K562 (cell line): ENCODE measurements around the gene POLD1. TPM values are rescaled to one million over a fixed set of nuclear protein-coding genes. Genes with fewer than 3 reads are reported as not detected.

Source experiments
- CTCF ChIP-seq, 3 experiments: IDR thresholded peaks in 2 of 3; conservative IDR thresholded peaks in 1 of 3; 2 replicates each; pipeline ENCODE4 v1.5.1; 2011 to 2012; ENCODE audit warnings: low read length in 3 of 3, mild to moderate bottlenecking in 3 of 3, control low read depth in 2 of 3, improper control_type of control experiment in 1 of 3, inconsistent platforms in 1 of 3, low read depth in 1 of 3, mixed read lengths in 1 of 3, moderate library complexity in 1 of 3; ENCODE audit not compliant: insufficient read depth in 2 of 3
- DLX4 ChIP-seq: fragments of 250-450 bp; sonication (Bioruptor Pico); IDR thresholded peaks from 2 replicates; pipeline ENCODE4 v1.6.1; 2021; ENCODE audit warnings: mild to moderate bottlenecking
- GATAD2A ChIP-seq: fragments of 450-650 bp; IDR thresholded peaks from 2 replicates; pipeline ENCODE4 v1.6.1; 2017
- KDM1A ChIP-seq, 2 experiments: fragments of 450-650 bp; IDR thresholded peaks; 2 replicates each; pipeline ENCODE4 v1.6.1; 2016; ENCODE audit warnings: mild to moderate bottlenecking in 2 of 2
- MLLT1 ChIP-seq, 2 experiments: fragments of 450-650 bp; IDR thresholded peaks; 2 replicates each; pipeline ENCODE4 v1.6.1; 2016
- NBN ChIP-seq: fragments of 450-650 bp; IDR thresholded peaks from 2 replicates; pipeline ENCODE4 v1.6.1; 2016; ENCODE audit warnings: low read depth, mild to moderate bottlenecking
- PML ChIP-seq: IDR thresholded peaks from 2 replicates; pipeline ENCODE4 v1.6.1; 2012; ENCODE audit warnings: low read length, inconsistent platforms
- SRF ChIP-seq, 2 experiments: fragments of 250-450, 450-650 bp in 1 of 2; sonication (Bioruptor Pico) in 1 of 2; sonication (generic) in 1 of 2; formaldehyde crosslinking; IDR thresholded peaks; 2 replicates each; pipeline versions ENCODE4 v1.5.0 to v1.5.1; 2020 to 2022; ENCODE audit warnings: mild to moderate bottlenecking in 1 of 2, missing genetic modification reagents in 1 of 2
- TCF7 ChIP-seq: sonication (generic); IDR thresholded peaks from 2 replicates; pipeline ENCODE4 v1.6.1; 2016; ENCODE audit warnings: antibody characterized with exemption, borderline replicate concordance
- TEAD4 ChIP-seq, 2 experiments: sonication (generic) in 1 of 2; formaldehyde crosslinking in 1 of 2; IDR thresholded peaks; 2 replicates each; pipeline versions ENCODE4 v1.6.1 to v1.8.0; 2012 to 2022; ENCODE audit warnings: borderline replicate concordance in 1 of 2, inconsistent platforms in 1 of 2, low read length in 1 of 2, mild to moderate bottlenecking in 1 of 2, missing genetic modification reagents in 1 of 2
- U2AF1 ChIP-seq: fragments of 200-400 bp; formaldehyde crosslinking; optimal IDR thresholded peaks from 2 replicates; pipeline ENCODE3; 2017; ENCODE audit warnings: mild to moderate bottlenecking, low read depth, low read length, moderate library complexity
- ZBTB11 ChIP-seq, 3 experiments: fragments of 200-800 bp in 1 of 3; fragments of 250-450 bp in 1 of 3; fragments of 450-650 bp in 1 of 3; sonication (Bioruptor Pico) in 1 of 3; sonication (Bioruptor generic) in 1 of 3; formaldehyde crosslinking in 1 of 3; IDR thresholded peaks; 2 replicates each; pipeline versions ENCODE4 v1.6.1 to v1.8.0; 2016 to 2022; ENCODE audit warnings: mild to moderate bottlenecking in 2 of 3, missing genetic modification characterization in 2 of 3, missing compliant biosample characterization in 1 of 3, moderate library complexity in 1 of 3
- ZNF592 ChIP-seq: fragments of 450-650 bp; IDR thresholded peaks from 2 replicates; pipeline ENCODE4 v1.6.1; 2017; ENCODE audit warnings: antibody characterized with exemption, mild to moderate bottlenecking
- ZSCAN29 ChIP-seq: fragments of 450-650 bp; IDR thresholded peaks from 2 replicates; pipeline ENCODE4 v1.6.1; 2017
- polyA plus RNA-seq, 8 experiments: library from polyadenylated mRNA; depleted of rRNA in 4 of 8; stranded (reverse) in 5 of 8; unstranded in 3 of 8; fragments of >200 nt; fragmentation: Nextera tagmentation in 2 of 8; fragmentation: Illumina TruSeq in 1 of 8; extraction: Ambion mirVana in 2 of 8; extraction: Trizol in 1 of 8; gene quantifications; 2 replicates each; pipeline versions ENCODE4 v1.2.1 to v1.2.3, GENCODE V29; 2011 to 2014; ENCODE audit warnings: inconsistent platforms in 1 of 8, missing spikeins in 1 of 8
- total RNA-seq, 7 experiments: library from RNA; depleted of rRNA in 6 of 7; stranded (reverse); fragments of >200 nt in 6 of 7; fragmentation: Illumina TruSeq in 2 of 7; extraction: Trizol in 2 of 7; gene quantifications; 2 replicates each; pipeline versions ENCODE4 v1.2.1 to v1.2.3, GENCODE V29; 2011 to 2021; ENCODE audit warnings: low replicate concordance in 1 of 7

Gene POLD1
- total and polyA plus RNA-seq, 9 of the 15 experiments (the other 6 are each of a cell fraction or from before 2014, with no cell fraction given), result 1.3 to 312 (median 47.8) TPM

GRCh38 chr19:50414864-50415660, 30.9 kb downstream of the POLD1 start (continued):
- TF ChIP-seq ZSCAN29, result peak; percentile 84; the same call in 1 of the 2 replicates
- TF ChIP-seq TCF7, result no peak
- peak; percentile 87 to 95 (median 89) for TF ChIP-seq CTCF (IDR thresholded peaks at IDR 0.05 in 2 of 3, conservative IDR thresholded peaks at IDR 0.05 in 1 of 3; ENCODE audit: insufficient read depth in 2 of 3, low read depth in 1 of 3, low read length in 3 of 3)
- no peak for TF ChIP-seq KDM1A (IDR thresholded peaks at IDR 0.05)
- TF ChIP-seq DLX4 (CRISPR knock-in tag), result no peak
- TF ChIP-seq GATAD2A, result peak; percentile 55; the same call in 1 of the 2 replicates
- TF ChIP-seq ZNF592, result peak; percentile 91; the same call in 1 of the 2 replicates
- TF ChIP-seq NBN, result no peak
- 0 out of 4 replicates have a peak, but pooled peaks of 1 of the 2 experiments have one; percentile 64 for TF ChIP-seq SRF (CRISPR knock-in tag; IDR thresholded peaks at IDR 0.05)
- TF ChIP-seq U2AF1, result no peak
- peak in 1 of 3 experiments; percentile 54; a peak in 1 of 6 replicates for TF ChIP-seq ZBTB11 (CRISPR knock-in tag; IDR thresholded peaks at IDR 0.05)
- no peak for TF ChIP-seq PML
- TF ChIP-seq MLLT1 (IDR thresholded peaks at IDR 0.05), result 0 out of 4 replicates have a peak, but pooled peaks of 1 of the 2 experiments have one; percentile 58
- 0 out of 2 replicates have a peak, but pooled peaks have one; percentile 32 for TF ChIP-seq TEAD4 (IDR thresholded peaks at IDR 0.05; ENCODE audit: low read length)
- no peak for TF ChIP-seq TEAD4 (CRISPR knock-in tag; IDR thresholded peaks at IDR 0.05; ENCODE audit: borderline replicate concordance)
